HG03342 (cell line): ENCODE data around the gene ROM1.
A peak's percentile ranks its signal among the peaks of the same experiment; 100 is the strongest.
"Not testable (repeated sequence)": the region's sequence is repeated elsewhere in the genome, so short reads cannot be mapped to it uniquely, and the experiment has no call there.

Experiments
- ATAC-seq: cut with Tn5 transposase; IDR thresholded peaks from one replicate; pipeline ENCODE4 v1.9.1; 2021; ENCODE audit warnings: mild to moderate bottlenecking, moderate library complexity; ENCODE audit not compliant: unreplicated experiment

Gene ROM1

GRCh38 chr11:62585356-62585755 is 27.7 kb upstream of the ROM1 start:
- not testable (repeated sequence) for ATAC-seq

GRCh38 chr11:62588966-62589637 is 24.0 kb upstream of the ROM1 start:
- no peak for ATAC-seq

GRCh38 chr11:62591448-62592145 is 21.5 kb upstream of the ROM1 start, which contains the start of gene TUT1:
TUT1 (minus strand) TSS chr11:62591523; CDS start chr11:62591485, 38 bp downstream.
- peak; percentile 83 for ATAC-seq

GRCh38 chr11:62592146-62592815 is 20.8 kb upstream of the ROM1 start:
- no peak for ATAC-seq

GRCh38 chr11:62592989-62593421 is 20.1 kb upstream of the ROM1 start:
- ATAC-seq = no peak

GRCh38 chr11:62593434-62594044 is 19.5 kb upstream of the ROM1 start:
- ATAC-seq = no peak

- no peak for ATAC-seq
Observed at GRCh38 chr11:62595124-62595523, 17.9 kb upstream of the ROM1 start.

GRCh38 chr11:62599069-62599696 is 13.9 kb upstream of the ROM1 start:
- ATAC-seq = peak; percentile 46

GRCh38 chr11:62599901-62600300 is 13.2 kb upstream of the ROM1 start:
- ATAC-seq = no peak

GRCh38 chr11:62600367-62601121 is 12.5 kb upstream of the ROM1 start:
- ATAC-seq = peak; percentile 0

GRCh38 chr11:62601122-62601371 is 12.0 kb upstream of the ROM1 start:
- no peak for ATAC-seq

- peak; percentile 72 for ATAC-seq
Observed at GRCh38 chr11:62601372-62602140, 11.5 kb upstream of the ROM1 start, which contains the start of gene MTA2. MTA2 (minus strand) TSS chr11:62601865; CDS start chr11:62601450, 415 bp downstream.

- no peak for ATAC-seq
Observed at GRCh38 chr11:62602141-62603071, 10.7 kb upstream of the ROM1 start.

- ATAC-seq = no peak
Observed at GRCh38 chr11:62603072-62603408, 10.0 kb upstream of the ROM1 start.

- no peak for ATAC-seq
Observed at GRCh38 chr11:62603776-62604299, 9.2 kb upstream of the ROM1 start.

- no peak for ATAC-seq
Observed at GRCh38 chr11:62604460-62605120, 8.5 kb upstream of the ROM1 start.

GRCh38 chr11:62605467-62605866 is 7.6 kb upstream of the ROM1 start:
- no peak for ATAC-seq

- no peak for ATAC-seq
Observed at GRCh38 chr11:62605902-62606301, 7.2 kb upstream of the ROM1 start.
